OCI-LY7 (cell line): Measurements from ENCODE around the gene PARD3B.

Experiments used
- CTCF ChIP-seq: fragments of 200-600 bp; sonication (generic); conservative IDR thresholded peaks from 2 replicates; pipeline ENCODE4 v1.5.1; 2014; ENCODE audit warnings: mild to moderate bottlenecking, antibody characterized with exemption, low read length, moderate library complexity, mixed read lengths
- EZH2phosphoT487 ChIP-seq: fragments of 200-600 bp; sonication (generic); IDR thresholded peaks from 2 replicates; pipeline ENCODE4 v1.6.1; 2018; ENCODE audit warnings: low read depth, borderline replicate concordance, mild to moderate bottlenecking, mixed run types, antibody characterized with exemption, low read length, moderate library complexity, mixed read lengths

- TF ChIP-seq CTCF: no peak
- TF ChIP-seq EZH2phosphoT487: no peak
These were observed 745.0 kb downstream of the PARD3B start for GRCh38 chr2:205290299-205290698.
